PC-3 (cell line): Measurements from ENCODE around the gene ALX4.

Experiments
- EZH2 ChIP-seq: fragments of 300-600 bp; sonication (generic); IDR thresholded peaks from one replicate; pipeline ENCODE4 v1.6.1; 2017; ENCODE audit warnings: antibody characterized with exemption, mild to moderate bottlenecking, low read length; ENCODE audit not compliant: unreplicated experiment
- EZH2phosphoT487 ChIP-seq: fragments of 300-600 bp; sonication (generic); IDR thresholded peaks from 2 replicates; pipeline ENCODE4 v1.6.1; 2018; ENCODE audit warnings: mild to moderate bottlenecking, antibody characterized with exemption, low read length, borderline replicate concordance
- TF ChIP-seq, protein P1 (sequence below): fragments of 300-600 bp; sonication (generic); conservative IDR thresholded peaks from 2 replicates; pipeline ENCODE4 v1.5.1; 2017; ENCODE audit warnings: antibody characterized with exemption, low read depth, mild to moderate bottlenecking, low read length

DNA sequence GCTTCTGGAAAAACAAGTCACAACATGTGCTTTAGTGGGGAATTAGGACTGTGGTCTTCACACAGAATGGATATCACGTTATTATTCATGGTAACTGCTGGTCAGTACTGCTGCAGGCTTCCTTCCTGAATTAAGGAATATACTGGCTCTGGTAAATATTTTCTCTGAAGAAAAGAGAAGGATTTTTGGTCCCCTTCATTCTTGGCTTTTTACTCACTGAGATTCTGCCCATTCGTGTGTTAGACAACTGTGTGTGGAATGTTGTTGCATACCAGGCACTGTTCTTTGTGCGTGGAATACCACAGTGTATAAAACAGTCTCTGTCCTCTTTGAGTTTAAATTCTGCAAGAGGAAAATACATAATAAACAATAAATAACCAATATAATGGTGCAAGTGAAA is 80.3 kb downstream of the ALX4 start:
- TF ChIP-seq, protein P1, sequence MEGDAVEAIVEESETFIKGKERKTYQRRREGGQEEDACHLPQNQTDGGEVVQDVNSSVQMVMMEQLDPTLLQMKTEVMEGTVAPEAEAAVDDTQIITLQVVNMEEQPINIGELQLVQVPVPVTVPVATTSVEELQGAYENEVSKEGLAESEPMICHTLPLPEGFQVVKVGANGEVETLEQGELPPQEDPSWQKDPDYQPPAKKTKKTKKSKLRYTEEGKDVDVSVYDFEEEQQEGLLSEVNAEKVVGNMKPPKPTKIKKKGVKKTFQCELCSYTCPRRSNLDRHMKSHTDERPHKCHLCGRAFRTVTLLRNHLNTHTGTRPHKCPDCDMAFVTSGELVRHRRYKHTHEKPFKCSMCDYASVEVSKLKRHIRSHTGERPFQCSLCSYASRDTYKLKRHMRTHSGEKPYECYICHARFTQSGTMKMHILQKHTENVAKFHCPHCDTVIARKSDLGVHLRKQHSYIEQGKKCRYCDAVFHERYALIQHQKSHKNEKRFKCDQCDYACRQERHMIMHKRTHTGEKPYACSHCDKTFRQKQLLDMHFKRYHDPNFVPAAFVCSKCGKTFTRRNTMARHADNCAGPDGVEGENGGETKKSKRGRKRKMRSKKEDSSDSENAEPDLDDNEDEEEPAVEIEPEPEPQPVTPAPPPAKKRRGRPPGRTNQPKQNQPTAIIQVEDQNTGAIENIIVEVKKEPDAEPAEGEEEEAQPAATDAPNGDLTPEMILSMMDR: no peak
- TF ChIP-seq EZH2 (no peak), EZH2phosphoT487 (no peak)
